GM20000 (cell line): ENCODE results near the gene FRMD4A.

Experiments
- DNase-seq: peaks from one replicate; pipeline ENCODE4 v3.0.0; 2012; ENCODE audit warnings: low spot score
- CTCF ChIP-seq: IDR thresholded peaks from 2 replicates; pipeline ENCODE4 v1.5.1; 2012; ENCODE audit warnings: mild to moderate bottlenecking, control low read depth; ENCODE audit errors: extremely low read depth, missing control alignments

The FRMD4A gene

GRCh38 chr10:14371581-14371980 is 40.9 kb upstream of the FRMD4A start:
- TF ChIP-seq CTCF, result no peak
- no peak for DNase-seq

- TF ChIP-seq CTCF, result no peak
- DNase-seq, result no peak
These were observed 40.2 kb upstream of the FRMD4A start for GRCh38 chr10:14370894-14371293.

- no peak for DNase-seq
- no peak for TF ChIP-seq CTCF
These were observed 39.2 kb upstream of the FRMD4A start for GRCh38 chr10:14369906-14370305.

GRCh38 chr10:14366760-14367159 is 36.0 kb upstream of the FRMD4A start:
- no peak for TF ChIP-seq CTCF
- no peak for DNase-seq

GRCh38 chr10:14365266-14365665 is 34.5 kb upstream of the FRMD4A start:
- no peak for DNase-seq
- no peak for TF ChIP-seq CTCF

GRCh38 chr10:14362104-14362503 is 31.4 kb upstream of the FRMD4A start:
- no peak for DNase-seq
- no peak for TF ChIP-seq CTCF

GRCh38 chr10:14360961-14361360 is 30.2 kb upstream of the FRMD4A start:
- TF ChIP-seq CTCF, result no peak
- no peak for DNase-seq
